Neuronal stem cell (in vitro differentiated cells): Measurements from ENCODE around the gene EPAS1.

ENCODE experiments used
- DNase-seq: peaks from one replicate; pipeline ENCODE4 v3.0.0-alpha.2; 2013; ENCODE audit warnings: low spot score
- H2AFZ ChIP-seq: one replicate; pipeline ENCODE4 v1.6.1; 2013; ENCODE audit warnings: mild to moderate bottlenecking, low read length, inconsistent platforms
- H2AK5ac ChIP-seq: 2 replicates; pipeline ENCODE4 v1.6.1; 2013; ENCODE audit warnings: low read depth, mild to moderate bottlenecking, inconsistent platforms, low read length, moderate library complexity, mixed read lengths
- H2BK120ac ChIP-seq: 2 replicates; pipeline ENCODE4 v1.6.1; 2013; ENCODE audit warnings: low read depth, mild to moderate bottlenecking, inconsistent platforms, low read length, moderate library complexity, mixed read lengths
- H2BK12ac ChIP-seq: one replicate; pipeline ENCODE4 v1.6.1; 2013; ENCODE audit warnings: low read length, inconsistent platforms
- H2BK15ac ChIP-seq: 2 replicates; pipeline ENCODE4 v1.6.1; 2013; ENCODE audit warnings: mild to moderate bottlenecking, low read length, inconsistent platforms, mixed read lengths
- H2BK5ac ChIP-seq: one replicate; pipeline ENCODE4 v1.6.1; 2013; ENCODE audit warnings: inconsistent platforms, mild to moderate bottlenecking, low read length, moderate library complexity
- H3K14ac ChIP-seq: one replicate; pipeline ENCODE4 v1.6.1; 2013; ENCODE audit warnings: low read length, inconsistent platforms
- H3K18ac ChIP-seq: 2 replicates; pipeline ENCODE4 v1.6.1; 2013; ENCODE audit warnings: low read length, inconsistent platforms
- H3K23ac ChIP-seq: 2 replicates; pipeline ENCODE4 v1.6.1; 2013; ENCODE audit warnings: low read depth, mild to moderate bottlenecking, mixed read lengths, low read length, inconsistent platforms; ENCODE audit not compliant: poor library complexity
- H3K27ac ChIP-seq: replicated peaks from 3 replicates; pipeline ENCODE4 v1.5.1; 2013; ENCODE audit warnings: low read length, inconsistent platforms
- H3K27me3 ChIP-seq, 3 experiments: 2 replicates each; pipeline ENCODE4 v1.6.1; 2013; ENCODE audit warnings: low read length in 3 of 3, mild to moderate bottlenecking in 2 of 3, inconsistent platforms in 1 of 3, low read depth in 1 of 3, mixed read lengths in 1 of 3, moderate library complexity in 1 of 3; ENCODE audit not compliant: control insufficient read depth in 3 of 3, insufficient read depth in 3 of 3
- H3K36me3 ChIP-seq, 2 donors: replicated peaks in 1 of 2; 2 replicates each; pipeline ENCODE4 v1.6.1; 2013; ENCODE audit warnings: low read length in 2 of 2; ENCODE audit not compliant: control insufficient read depth in 2 of 2, insufficient read depth in 2 of 2
- H3K4ac ChIP-seq: 2 replicates; pipeline ENCODE4 v1.6.1; 2013; ENCODE audit warnings: inconsistent platforms, mild to moderate bottlenecking, low read length, moderate library complexity
- H3K4me1 ChIP-seq, 2 donors: 1 replicate in 1 of 2; 2 replicates in 1 of 2; pipeline ENCODE4 v1.6.1; 2013; ENCODE audit warnings: low read length in 2 of 2, low read depth in 1 of 2; ENCODE audit not compliant: control insufficient read depth in 2 of 2, insufficient read depth in 1 of 2
- H3K4me2 ChIP-seq: one replicate; pipeline ENCODE4 v1.6.1; 2013; ENCODE audit warnings: mild to moderate bottlenecking, low read length, inconsistent platforms; ENCODE audit not compliant: insufficient read depth, poor library complexity, severe bottlenecking
- H3K4me3 ChIP-seq, 2 donors: 2 replicates each; pipeline ENCODE4 v1.5.1; 2013; ENCODE audit warnings: low read length in 2 of 2, mild to moderate bottlenecking in 2 of 2, inconsistent platforms in 1 of 2, moderate library complexity in 1 of 2
- H3K79me1 ChIP-seq: one replicate; pipeline ENCODE4 v1.6.1; 2013; ENCODE audit warnings: low read depth, mild to moderate bottlenecking, inconsistent platforms, low read length, moderate library complexity
- H3K9ac ChIP-seq: one replicate; pipeline ENCODE4 v1.6.1; 2013; ENCODE audit warnings: mild to moderate bottlenecking, low read depth, low read length, inconsistent platforms; ENCODE audit not compliant: poor library complexity
- H3K9me3 ChIP-seq, 2 donors: replicated peaks in 1 of 2; 2 replicates each; pipeline versions ENCODE3 to v1.6.1; 2013; ENCODE audit warnings: low read length in 2 of 2, mild to moderate bottlenecking in 2 of 2, inconsistent platforms in 1 of 2, low read depth in 1 of 2, mixed read lengths in 1 of 2, moderate library complexity in 1 of 2; ENCODE audit not compliant: control insufficient read depth in 2 of 2, insufficient read depth in 1 of 2
- H4K8ac ChIP-seq: one replicate; pipeline ENCODE4 v1.6.1; 2013; ENCODE audit warnings: low read depth, mild to moderate bottlenecking, inconsistent platforms, low read length, moderate library complexity
- H4K91ac ChIP-seq: one replicate; pipeline ENCODE4 v1.6.1; 2013; ENCODE audit warnings: low read length, low read depth, mild to moderate bottlenecking, inconsistent platforms; ENCODE audit not compliant: poor library complexity
- WGBS, 2 donors: extraction: QIAGEN DNeasy Blood & Tissue Kit; methylation state at CpG; one replicate each; pipeline ENCODE4 v1.1.7; 2013; ENCODE audit warnings: missing lambda C conversion rate in 2 of 2, mixed read lengths in 1 of 2; ENCODE audit not compliant: insufficient read length in 2 of 2, insufficient replicate concordance in 1 of 2; ENCODE audit errors: extremely low coverage in 2 of 2; 5-methylcytosine and 5-hydroxymethylcytosine counted together

EPAS1 gene

DNA sequence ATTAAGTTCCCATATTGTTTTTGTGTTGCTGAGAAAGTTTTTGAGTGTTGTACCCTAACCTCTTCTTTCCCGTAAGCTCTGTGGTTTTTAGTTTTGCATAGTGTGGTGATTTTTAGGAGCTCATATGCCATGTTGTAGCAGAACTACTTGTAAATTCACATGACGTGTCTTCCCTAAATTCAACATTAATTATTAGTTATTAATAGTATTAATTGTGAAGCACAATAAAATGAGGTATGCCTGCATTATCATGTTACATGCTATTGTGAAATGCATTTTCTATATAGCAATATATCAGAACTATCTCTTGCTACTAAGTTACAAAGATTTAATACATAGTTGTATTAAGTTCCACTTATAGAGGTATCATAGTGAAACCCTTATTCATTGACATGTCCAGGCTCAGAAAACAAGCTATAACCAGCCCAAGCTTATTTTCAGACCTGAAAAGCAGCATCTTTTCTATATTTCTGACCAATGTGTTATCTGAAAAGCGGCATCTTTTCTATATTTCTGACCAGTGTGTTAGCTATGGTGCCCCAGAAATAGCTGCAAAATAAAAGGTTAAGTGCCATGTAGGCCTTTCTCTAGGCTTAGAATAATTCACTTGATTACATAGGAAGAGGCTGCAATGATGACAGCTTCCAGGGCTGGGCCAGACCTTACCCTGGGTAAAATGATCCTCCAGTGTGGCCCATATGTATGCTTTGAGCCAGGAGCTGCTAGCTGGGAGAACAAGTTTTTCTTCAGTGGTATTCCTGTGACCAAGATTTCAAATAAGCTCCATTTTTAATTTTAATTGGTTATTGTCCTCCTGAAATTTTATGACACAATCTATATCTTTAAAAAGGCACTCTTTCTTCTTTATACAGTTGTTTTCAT, 21.6 kb downstream of the EPAS1 start:
- no peak overlapping the region for H3K23ac ChIP-seq
- no peak overlapping the region for H2AK5ac ChIP-seq
- H4K8ac ChIP-seq: no peak overlapping the region
- no peak overlapping the region for H4K91ac ChIP-seq
- H3K9ac ChIP-seq: no peak overlapping the region
- no peaks in the 10 kb centered on the region for H3K79me1 ChIP-seq
- no peak for DNase-seq
- H2BK120ac ChIP-seq: no peak overlapping the region
- WGBS, 2 donors: no CpG with 5 or more reads among the region's 3 CpGs
- no peaks in the 10 kb centered on the region for H3K9me3 ChIP-seq
- H3K4me2 ChIP-seq: no peak overlapping the region
- H2BK5ac ChIP-seq: no peak overlapping the region
- H3K36me3 ChIP-seq: no peaks in the 10 kb centered on the region
- H3K4ac ChIP-seq: no peak overlapping the region
- no peak overlapping the region for H3K14ac ChIP-seq
- H3K27ac ChIP-seq: no peak overlapping the region
- H2BK15ac ChIP-seq: no peak overlapping the region
- H3K4me1 ChIP-seq: peaks cover 0 to 2% of the 10 kb centered on the region in 2 donors
- no peak overlapping the region for H2BK12ac ChIP-seq
- H3K4me3 ChIP-seq: no peak overlapping the region
- H2AFZ ChIP-seq: no peak overlapping the region
- no peaks in the 10 kb centered on the region for H3K27me3 ChIP-seq
- no peak overlapping the region for H3K18ac ChIP-seq

DNA sequence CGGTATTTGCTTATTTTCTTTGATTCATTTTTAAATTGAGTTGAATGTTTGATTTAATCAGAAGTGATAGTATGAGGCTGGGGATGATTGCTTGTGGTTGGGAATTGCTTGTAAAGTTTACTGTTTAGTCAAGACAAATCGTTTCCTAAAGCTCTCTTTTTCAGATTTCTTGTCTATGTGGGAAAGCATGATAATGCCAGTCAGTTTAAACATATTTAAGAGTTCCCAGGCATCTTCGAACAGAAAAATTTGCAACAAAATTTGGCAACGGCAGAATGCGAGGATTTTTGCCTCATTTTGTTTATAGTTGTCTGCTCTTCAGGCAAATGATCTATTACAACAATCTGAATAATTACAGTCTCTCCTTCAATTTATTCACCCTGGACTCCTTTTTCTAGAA, 22.5 kb downstream of the EPAS1 start:
- Histone ChIP-seq H3K9me3 (no peaks in the 10 kb centered on the region), H3K4ac (no peak overlapping the region), H4K91ac (no peak overlapping the region), H2BK15ac (no peak overlapping the region), H3K36me3 (no peaks in the 10 kb centered on the region), H3K9ac (no peak overlapping the region), H3K23ac (no peak overlapping the region), H3K14ac (no peak overlapping the region), H3K4me3 (no peak overlapping the region), H3K4me1 (peaks cover 0 to 2% of the 10 kb centered on the region in 2 donors), H2AK5ac (no peak overlapping the region), H2BK5ac (no peak overlapping the region), H3K79me1 (no peaks in the 10 kb centered on the region), H3K27me3 (no peaks in the 10 kb centered on the region), H2BK120ac (no peak overlapping the region), H4K8ac (no peak overlapping the region), H3K18ac (no peak overlapping the region), H2AFZ (no peak overlapping the region), H3K27ac (no peak overlapping the region), H3K4me2 (no peak overlapping the region), H2BK12ac (no peak overlapping the region)
- no peak for DNase-seq
- no CpG with 5 or more reads among the region's 5 CpGs for WGBS, 2 donors

DNA sequence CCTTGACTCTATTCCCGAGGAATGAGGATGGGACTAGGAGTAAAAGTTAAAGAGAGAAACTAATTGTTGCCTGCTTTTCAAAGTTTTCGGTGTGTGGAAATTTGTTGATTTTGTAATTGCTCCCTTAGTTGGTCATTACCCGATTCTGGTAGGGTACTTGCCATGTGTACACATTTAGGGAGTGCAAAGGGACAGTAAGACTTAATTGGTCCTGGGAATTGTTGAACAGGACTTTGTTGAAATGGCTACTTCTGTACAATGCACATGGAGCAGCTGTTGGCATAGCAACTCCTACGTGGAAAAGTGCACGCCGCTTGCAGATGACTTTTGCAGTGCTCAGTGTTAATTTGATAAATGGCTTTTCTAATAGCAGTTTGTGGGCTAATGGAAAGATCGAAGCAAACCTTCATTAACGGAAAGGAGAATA, 22.9 kb downstream of the EPAS1 start:
- H2AFZ ChIP-seq: no peak overlapping the region
- WGBS, 2 donors: no CpG with 5 or more reads among the region's 8 CpGs
- no peak for DNase-seq

DNA sequence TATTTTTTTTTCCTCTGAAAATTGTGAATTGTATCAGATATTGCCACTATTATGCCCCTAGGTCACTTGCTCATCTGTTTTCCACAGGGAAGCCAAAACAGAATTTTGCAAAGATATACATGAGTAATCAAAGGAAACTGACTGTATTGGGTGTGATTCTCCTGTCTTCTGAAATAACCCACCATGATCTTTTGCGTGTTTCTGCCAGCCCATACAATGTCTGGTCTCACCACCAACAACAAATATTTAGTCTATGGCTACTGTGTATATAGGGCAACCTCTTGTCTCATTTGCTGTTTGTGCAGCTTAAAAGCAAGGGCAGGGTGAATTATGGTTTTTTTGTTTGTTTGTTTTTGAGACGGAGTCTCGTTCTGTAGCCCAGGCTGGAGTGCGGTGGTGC, 26.5 kb downstream of the EPAS1 start:
- Histone ChIP-seq H3K9ac (no peak overlapping the region), H4K91ac (no peak overlapping the region), H4K8ac (no peak overlapping the region), H3K14ac (no peak overlapping the region), H2BK120ac (no peak overlapping the region), H2AK5ac (no peak overlapping the region), H2BK15ac (no peak overlapping the region), H3K27ac (no peak overlapping the region), H3K4ac (no peak overlapping the region), H2BK12ac (no peak overlapping the region), H3K18ac (no peak overlapping the region), H3K4me3 (no peak overlapping the region), H3K4me1 (peaks cover 0 to 2% of the 10 kb centered on the region in 2 donors), H2BK5ac (no peak overlapping the region), H3K23ac (no peak overlapping the region), H3K79me1 (no peaks in the 10 kb centered on the region), H3K27me3 (no peaks in the 10 kb centered on the region), H3K9me3 (no peaks in the 10 kb centered on the region), H2AFZ (no peak overlapping the region), H3K4me2 (no peak overlapping the region), H3K36me3 (no peaks in the 10 kb centered on the region)
- no peak for DNase-seq
- no CpG with 5 or more reads among the region's 4 CpGs for WGBS, 2 donors

More for the DNA sequence above, 22.9 kb downstream of the EPAS1 start:
- no peak overlapping the region for H2BK12ac ChIP-seq
- H3K4me2 ChIP-seq: no peak overlapping the region
- no peak overlapping the region for H2AK5ac ChIP-seq
- H2BK15ac ChIP-seq: no peak overlapping the region
- no peak overlapping the region for H3K4me3 ChIP-seq
- H3K18ac ChIP-seq: no peak overlapping the region
- H4K8ac ChIP-seq: no peak overlapping the region
- H2BK120ac ChIP-seq: no peak overlapping the region
- H3K27me3 ChIP-seq: no peaks in the 10 kb centered on the region
- no peak overlapping the region for H3K14ac ChIP-seq
- H3K79me1 ChIP-seq: no peaks in the 10 kb centered on the region
- H2BK5ac ChIP-seq: no peak overlapping the region
- no peak overlapping the region for H4K91ac ChIP-seq
- no peaks in the 10 kb centered on the region for H3K9me3 ChIP-seq
- no peak overlapping the region for H3K9ac ChIP-seq
- no peak overlapping the region for H3K23ac ChIP-seq
- H3K36me3 ChIP-seq: no peaks in the 10 kb centered on the region
- H3K4ac ChIP-seq: no peak overlapping the region
- H3K4me1 ChIP-seq: peaks cover 0 to 2% of the 10 kb centered on the region in 2 donors
- H3K27ac ChIP-seq: no peak overlapping the region
